CD14-positive monocyte (primary cell): ENCODE measurements around the gene MEI4. TPM values are rescaled to one million over a fixed set of nuclear protein-coding genes. Genes with fewer than 3 reads are reported as not detected.
"Not testable (repeated sequence)": the region's sequence is repeated elsewhere in the genome, so short reads cannot be mapped to it uniquely, and the experiment has no call there.

Experiments
- DNase-seq, 3 donors: peaks; one replicate each; pipeline ENCODE4 v3.0.0-alpha.2; 2011 to 2022
- H2AFZ ChIP-seq: 2 replicates; pipeline ENCODE4 v1.6.0; 2012; ENCODE audit warnings: mild to moderate bottlenecking, low read depth, low read length, inconsistent platforms; ENCODE audit not compliant: insufficient read depth, poor library complexity, severe bottlenecking
- H3K27ac ChIP-seq, 2 donors: 1 replicate in 1 of 2; 2 replicates in 1 of 2; pipeline ENCODE4 v1.5.1; 2012 to 2013; ENCODE audit warnings: low read length in 2 of 2, control low read depth in 1 of 2, inconsistent platforms in 1 of 2, low read depth in 1 of 2, mild to moderate bottlenecking in 1 of 2
- H3K27me3 ChIP-seq, 2 donors: one replicate each; pipeline versions ENCODE4 v1.6.0 to v1.6.1; 2011 to 2013; ENCODE audit warnings: low read length in 2 of 2; ENCODE audit not compliant: control insufficient read depth in 2 of 2, insufficient read depth in 2 of 2
- H3K36me3 ChIP-seq, 2 donors: replicated peaks in 1 of 2; 1 replicate in 1 of 2; 2 replicates in 1 of 2; pipeline versions ENCODE4 v1.5.1 to v1.6.1; 2012 to 2013; ENCODE audit warnings: low read length in 2 of 2, control low read depth in 1 of 2, inconsistent platforms in 1 of 2, mild to moderate bottlenecking in 1 of 2; ENCODE audit not compliant: insufficient read depth in 2 of 2, control insufficient read depth in 1 of 2
- H3K4me1 ChIP-seq, 2 donors: 1 replicate in 1 of 2; 2 replicates in 1 of 2; pipeline versions ENCODE4 v1.5.1 to v1.6.1; 2012 to 2013; ENCODE audit warnings: low read length in 2 of 2, control low read depth in 1 of 2, inconsistent platforms in 1 of 2, mild to moderate bottlenecking in 1 of 2, moderate library complexity in 1 of 2; ENCODE audit not compliant: insufficient read depth in 2 of 2, control insufficient read depth in 1 of 2
- H3K4me2 ChIP-seq: replicated peaks from 2 replicates; pipeline ENCODE3; 2012; ENCODE audit warnings: low read length, moderate library complexity, mild to moderate bottlenecking; ENCODE audit not compliant: poor library complexity, severe bottlenecking; ENCODE audit errors: extremely low read depth
- H3K4me3 ChIP-seq, 3 experiments: fragments of 200-600 bp in 1 of 3; sonication (generic) in 1 of 3; replicated peaks in 1 of 3; 1 replicate in 2 of 3; 2 replicates in 1 of 3; pipeline ENCODE4 v1.5.1; 2011 to 2013; ENCODE audit warnings: low read length in 3 of 3, mild to moderate bottlenecking in 3 of 3, control low read depth in 2 of 3, low read depth in 2 of 3, inconsistent platforms in 1 of 3, moderate library complexity in 1 of 3
- H3K79me2 ChIP-seq: 2 replicates; pipeline ENCODE4 v1.6.0; 2012; ENCODE audit warnings: mild to moderate bottlenecking, control low read depth, inconsistent platforms, low read length, moderate library complexity; ENCODE audit not compliant: insufficient read depth
- H3K9ac ChIP-seq: 2 replicates; pipeline ENCODE4 v1.6.0; 2017; ENCODE audit warnings: low read length, mild to moderate bottlenecking; ENCODE audit not compliant: insufficient read depth, poor library complexity, severe bottlenecking
- H3K9me3 ChIP-seq, 2 donors: replicated peaks in 1 of 2; 1 replicate in 1 of 2; 2 replicates in 1 of 2; pipeline versions ENCODE4 v1.5.1 to v1.6.1; 2012 to 2013; ENCODE audit warnings: low read length in 2 of 2, control low read depth in 1 of 2; ENCODE audit not compliant: control insufficient read depth in 1 of 2, insufficient read depth in 1 of 2
- H4K20me1 ChIP-seq: 2 replicates; pipeline ENCODE4 v1.6.0; 2012; ENCODE audit warnings: mild to moderate bottlenecking, low read length, control low read depth, moderate library complexity; ENCODE audit not compliant: insufficient read depth
- H3K27ac Mint-ChIP-seq, 7 donors: one replicate each; pipeline ENCODE4 v1.8.0; 2020; ENCODE audit warnings: mild to moderate bottlenecking in 7 of 7, mixed read lengths in 7 of 7, moderate library complexity in 6 of 7, inconsistent platforms in 2 of 7
- H3K27me3 Mint-ChIP-seq, 3 donors: one replicate each; pipeline ENCODE4 v1.8.0; 2021 to 2022; ENCODE audit warnings: low read depth in 3 of 3, mild to moderate bottlenecking in 3 of 3, mixed read lengths in 3 of 3, moderate library complexity in 3 of 3, inconsistent platforms in 1 of 3
- H3K36me3 Mint-ChIP-seq, 2 donors: one replicate each; pipeline ENCODE4 v1.8.0; 2020; ENCODE audit warnings: mixed read lengths in 2 of 2, inconsistent platforms in 1 of 2, mild to moderate bottlenecking in 1 of 2
- H3K4me1 Mint-ChIP-seq: one replicate; pipeline ENCODE4 v1.8.0; 2020; ENCODE audit warnings: mild to moderate bottlenecking, mixed read lengths
- H3K4me3 Mint-ChIP-seq, 2 donors: one replicate each; pipeline ENCODE4 v1.8.0; 2020; ENCODE audit warnings: mild to moderate bottlenecking in 2 of 2, mixed read lengths in 2 of 2, moderate library complexity in 1 of 2
- H3K9me3 Mint-ChIP-seq, 7 donors: one replicate each; pipeline ENCODE4 v1.8.0; 2020 to 2022; ENCODE audit warnings: mixed read lengths in 7 of 7, mild to moderate bottlenecking in 6 of 7, moderate library complexity in 6 of 7, inconsistent platforms in 2 of 7
- CTCF ChIP-seq: fragments of 200-600 bp; IDR thresholded peaks from one replicate; pipeline ENCODE4 v1.8.0; 2022; ENCODE audit warnings: antibody characterized with exemption, mild to moderate bottlenecking
- WGBS: methylation state at CpG from one replicate; pipeline ENCODE4 v1.1.5; 2013; ENCODE audit warnings: missing lambda C conversion rate; ENCODE audit not compliant: insufficient coverage; 5-methylcytosine and 5-hydroxymethylcytosine counted together
- intact Hi-C, 2 donors: fragments of 100-400 bp; cut with micrococcal nuclease; formaldehyde crosslinking; loops; one replicate each; pipeline versions ENCODE4 v1.15.0 to v1.15.1; 2023
- polyA plus RNA-seq, 3 donors: library from polyadenylated mRNA; depleted of rRNA in 1 of 3; unstranded in 2 of 3; stranded (reverse) in 1 of 3; fragments of 300-500 nt in 2 of 3; fragments of >200 nt in 1 of 3; fragmentation: Illumina TruSeq in 2 of 3; gene quantifications; 1 replicate in 2 of 3; 2 replicates in 1 of 3; pipeline ENCODE4 v1.2.3, GENCODE V29; 2012 to 2021

MEI4 gene
- polyA plus RNA-seq, 3 donors, result not detected

GRCh38 chr6:77716311-77716710 is 63.5 kb downstream of the MEI4 start:
- no peak for DNase-seq
- Histone ChIP-seq H3K9me3 (no peaks in the 10 kb centered on the region), H3K9ac (no peak overlapping the region), H3K27me3 (no peaks in the 10 kb centered on the region), H4K20me1 (no peaks in the 10 kb centered on the region), H3K79me2 (no peaks in the 10 kb centered on the region), H2AFZ (no peak overlapping the region), H3K27ac (no peak overlapping the region), H3K4me2 (no peak overlapping the region), H3K4me1 (no peaks in the 10 kb centered on the region), H3K4me3 (no peak overlapping the region), H3K36me3 (no peaks in the 10 kb centered on the region)
- H3K4me1 Mint-ChIP-seq, result no peaks in the 10 kb centered on the region
- no peaks in the 10 kb centered on the region for H3K36me3 Mint-ChIP-seq
- WGBS, result no CpG with 5 or more reads among the region's 1 CpG
- H3K4me3 Mint-ChIP-seq, result no peak overlapping the region
- intact Hi-C loops, result no loop called here
- H3K9me3 Mint-ChIP-seq, result peaks cover 0 to 6% (median 1%) of the 10 kb centered on the region in 7 donors
- H3K27me3 Mint-ChIP-seq, result no peaks in the 10 kb centered on the region
- no peak overlapping the region for H3K27ac Mint-ChIP-seq
- no peak for TF ChIP-seq CTCF

- H3K27me3 Mint-ChIP-seq, H3K4me1 Mint-ChIP-seq, H3K36me3 ChIP-seq, H2AFZ ChIP-seq, H3K4me2 ChIP-seq, H3K27ac ChIP-seq, H3K4me3 Mint-ChIP-seq, intact Hi-C loops, H3K4me1 ChIP-seq, H3K9me3 ChIP-seq, H3K27me3 ChIP-seq, H3K27ac Mint-ChIP-seq, H3K79me2 ChIP-seq, H4K20me1 ChIP-seq, DNase-seq, H3K9ac ChIP-seq, H3K4me3 ChIP-seq, H3K36me3 Mint-ChIP-seq: not testable (repeated sequence)
- 90% methylated on average over 10 of the region's 13 CpGs for WGBS
- H3K9me3 Mint-ChIP-seq, result peaks cover 11 to 23% (median 17%) of the 10 kb centered on the region in 7 donors
These were observed 83.2 kb downstream of the MEI4 start for GRCh38 chr6:77736010-77736409.
